ENCODE measurements around the gene RANBP3. TPM values are rescaled to one million over a fixed set of nuclear protein-coding genes. Genes with fewer than 3 reads are reported as not detected.

Gene RANBP3
- total and polyA plus RNA-seq, 2 of the 8 experiments (the other 6 are each of a cell fraction or from before 2014, with no cell fraction given), result 95.4 to 122 TPM

DNA sequence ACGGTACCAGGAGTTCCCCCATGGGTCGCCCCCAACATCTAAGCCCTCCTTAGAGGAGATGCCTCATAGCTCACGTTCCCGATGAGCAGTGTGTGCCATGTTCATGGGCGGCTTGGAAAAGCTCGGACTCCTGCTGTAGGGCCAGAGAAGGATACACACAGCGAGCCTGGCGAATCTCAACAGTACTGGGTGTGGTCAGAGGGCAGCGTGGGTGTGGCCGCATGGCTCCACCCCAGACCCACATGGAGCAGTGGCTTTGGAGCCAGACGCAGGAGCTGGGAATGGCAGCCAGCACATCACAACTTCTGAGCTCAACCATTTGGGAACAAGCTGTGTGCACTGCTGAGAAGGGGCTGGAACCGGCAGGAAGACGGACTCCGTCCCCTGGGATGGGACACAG, 48.3 kb downstream of the RANBP3 start:
- Histone ChIP-seq H3K79me1 (ENCODE audit: low read depth, low read length) (peaks cover 2% of the 10 kb centered on the region; the same call in 1 of the 2 replicates), H3K23me2 (ENCODE audit: low read depth, low read length) (no peaks in the 10 kb centered on the region), H2BK12ac (ENCODE audit: low read depth, low read length) (no peak overlapping the region), H3K9ac (replicated peaks in 1 of 4; ENCODE audit: extremely low read depth in 1 of 4, low read depth in 3 of 4, low read length in 3 of 4) (no peak overlapping the region), H3K4me3 (ENCODE audit: extremely low read depth in 1 of 4, insufficient read depth in 2 of 4, low read depth in 3 of 4, low read length in 4 of 4) (no peak overlapping the region), H4K8ac (ENCODE audit: extremely low read depth, insufficient read depth, low read length) (no peak overlapping the region), H4K91ac (replicated peaks; ENCODE audit: insufficient read length, low read length) (no peak overlapping the region), H3K23ac (ENCODE audit: insufficient read length) (no peak overlapping the region), H3K9me3 (ENCODE audit: insufficient read depth in 2 of 2, low read depth in 1 of 2, low read length in 1 of 2) (no peaks in the 10 kb centered on the region), H3K56ac (replicated peaks; ENCODE audit: insufficient read length, low read depth, low read length) (no peak overlapping the region), H3K14ac (ENCODE audit: insufficient read length) (no peak overlapping the region), H3K4ac (replicated peaks; ENCODE audit: insufficient read length, low read depth, low read length) (no peak overlapping the region), H3K36me3 (ENCODE audit: control insufficient read depth in 2 of 4, insufficient read depth in 4 of 4, low read length in 3 of 4) (peaks cover 21 to 43% (median 39%) of the 10 kb centered on the region in 4 experiments), H2AK5ac (ENCODE audit: low read depth, low read length) (no peak overlapping the region), H4K20me1 (replicated peaks in 1 of 2; ENCODE audit: control insufficient read depth in 1 of 2, insufficient read depth in 2 of 2, low read length in 2 of 2) (peaks cover 9 to 29% of the 10 kb centered on the region in 2 experiments), H4K5ac (ENCODE audit: insufficient read length, low read depth, low read length) (no peak overlapping the region), H3K27ac (ENCODE audit: low read depth, low read length) (0 out of 2 replicates have a peak overlapping the region, but pooled peaks have one; percentile 45), H2BK5ac (ENCODE audit: low read depth, low read length) (no peak overlapping the region), H2BK120ac (replicated peaks; ENCODE audit: low read depth, low read length) (no peak overlapping the region), H2AFZ (ENCODE audit: low read length) (no peak overlapping the region), H3K79me2 (ENCODE audit: control insufficient read depth in 1 of 2, insufficient read depth in 2 of 2, low read length in 2 of 2) (peaks cover 0 to 2% of the 10 kb centered on the region in 2 experiments; a peak in 1 of 4 replicates), H3K4me1 (replicated peaks in 1 of 4; ENCODE audit: control insufficient read depth in 3 of 4, insufficient read depth in 4 of 4, low read length in 3 of 4) (no peaks in the 10 kb centered on the region), H3K18ac (ENCODE audit: extremely low read depth, low read length) (no peak overlapping the region), H3K27me3 (replicated peaks in 1 of 4; ENCODE audit: control insufficient read depth in 3 of 4, extremely low read depth in 1 of 4, insufficient read depth in 3 of 4, low read length in 3 of 4) (no peaks in the 10 kb centered on the region; a peak in 1 of 7 replicates), H2BK15ac (ENCODE audit: low read length) (no peak overlapping the region), H2BK20ac (ENCODE audit: low read length) (no peak overlapping the region), H3K4me2 (ENCODE audit: insufficient read depth in 1 of 2, low read depth in 2 of 2, low read length in 2 of 2) (no peak overlapping the region)
- DNase-seq (ENCODE audit: low read depth in 1 of 2, low spot score in 2 of 2) (no peak), FAIRE-seq (no peak)
- 89% methylated on average over 14 of the region's 14 CpGs; no CpG with 5 or more reads in 1 of the 2 experiments for WGBS, 2 experiments (ENCODE audit: extremely low coverage in 1 of 2, insufficient coverage in 1 of 2, insufficient read length in 1 of 2, insufficient replicate concordance in 2 of 2, low coverage in 1 of 2, low lambda C conversion rate in 2 of 2, missing lambda C conversion rate in 1 of 2)
- ChIA-PET CTCF (ENCODE audit: partially characterized antibody) (interaction anchor here (0.5 to 2.1 kb wide), 6 partner anchors 18 to 125 kb away, joined by 3 to 8 read pairs (median 6); no protein-coding TSS in a partner anchor), POLR2A (ENCODE audit: partially characterized antibody) (interaction anchor here (0.6 to 1.7 kb wide), 4 partner anchors 9 to 15 kb away, joined by 3 to 5 read pairs (median 3); partner anchors contain the start of gene CAPS)
- no peak for TF ChIP-seq KDM5A (IDR thresholded peaks at IDR 0.05; ENCODE audit: low read length)
- no peak for TF ChIP-seq ASH2L (IDR thresholded peaks at IDR 0.05; ENCODE audit: low read length)
- no peak for TF ChIP-seq JUN (IDR thresholded peaks at IDR 0.05; ENCODE audit: low read depth, low read length)

Data from H1 (cell line).